ENCODE results near the gene DGLUCY. TPM values are rescaled to one million over a fixed set of nuclear protein-coding genes. Genes with fewer than 3 reads are reported as not detected.
A peak's percentile ranks its signal among the peaks of the same experiment; 100 is the strongest.
"Not testable (repeated sequence)": the region's sequence is repeated elsewhere in the genome, so short reads cannot be mapped to it uniquely, and the experiment has no call there.

The DGLUCY gene
- polyA plus RNA-seq, 1 experiment, result 22.1 TPM

DNA sequence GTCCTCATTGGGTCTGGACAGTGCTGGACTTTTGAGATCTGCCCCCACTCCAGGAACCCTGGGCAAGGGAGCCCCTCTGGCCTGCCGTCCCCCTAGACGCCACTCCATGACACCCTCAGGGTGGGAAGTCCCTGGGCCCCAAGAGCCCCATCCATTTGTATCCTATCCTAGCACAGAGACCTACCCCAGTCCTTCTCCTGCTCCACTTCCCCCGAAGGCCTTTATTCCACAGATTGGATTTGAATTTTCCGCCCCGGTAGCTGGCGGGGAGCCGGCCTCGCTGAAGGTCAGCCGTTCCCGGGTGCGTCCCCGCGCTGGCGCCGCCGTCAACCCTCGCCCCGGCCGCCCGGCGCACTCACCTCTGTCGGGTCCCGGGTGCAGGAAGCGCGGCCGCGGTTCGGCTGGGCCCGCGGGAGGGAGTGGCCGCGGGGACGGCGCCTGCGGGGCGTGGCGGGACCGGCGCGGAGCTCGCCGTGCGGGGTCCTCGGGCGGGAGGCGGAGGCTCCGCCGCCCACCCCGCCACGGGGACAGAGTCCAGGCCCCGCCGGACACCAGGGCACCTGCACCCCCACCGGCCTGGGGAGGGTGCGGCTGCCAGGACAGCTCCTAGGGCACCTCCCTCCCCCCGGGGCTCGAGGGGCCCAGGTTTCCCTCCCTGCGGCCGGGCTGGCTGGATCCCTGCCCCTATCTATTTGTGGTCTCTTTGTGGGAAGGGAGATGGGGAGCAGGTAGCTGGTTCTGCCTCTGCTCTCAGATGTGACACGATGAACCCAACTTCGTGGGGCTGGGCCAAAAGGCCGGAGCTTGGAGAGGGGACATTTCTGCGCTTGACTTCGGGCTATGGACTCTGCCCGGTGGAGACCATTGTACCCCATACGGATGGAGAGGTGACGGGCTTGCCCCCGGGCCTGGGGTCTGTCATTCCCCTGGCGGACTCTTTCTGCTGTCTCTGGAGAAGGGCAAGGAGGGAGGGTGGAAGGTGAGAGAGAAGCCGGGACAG lies 150.6 kb downstream of the DGLUCY start:
- ChIA-PET POLR2A (no interaction called here), CTCF (interaction anchor here (1.0 to 1.3 kb wide), 3 partner anchors 22 to 87 kb away, joined by 3 read pairs; no protein-coding TSS in a partner anchor)
- Histone ChIP-seq H3K27ac (ENCODE audit: low read depth, low read length) (no peak overlapping the region), H3K27me3 (ENCODE audit: control insufficient read depth, insufficient read depth, low read length) (peaks cover 18% of the 10 kb centered on the region), H3K4me3 (ENCODE audit: low read depth, low read length) (peak overlapping the region; percentile 29), H3K9me3 (ENCODE audit: control insufficient read depth, insufficient read depth, low read length) (no peaks in the 10 kb centered on the region)
- DNase-seq (ENCODE audit: low read depth, low spot score), result no peak
- TF ChIP-seq, protein P1, sequence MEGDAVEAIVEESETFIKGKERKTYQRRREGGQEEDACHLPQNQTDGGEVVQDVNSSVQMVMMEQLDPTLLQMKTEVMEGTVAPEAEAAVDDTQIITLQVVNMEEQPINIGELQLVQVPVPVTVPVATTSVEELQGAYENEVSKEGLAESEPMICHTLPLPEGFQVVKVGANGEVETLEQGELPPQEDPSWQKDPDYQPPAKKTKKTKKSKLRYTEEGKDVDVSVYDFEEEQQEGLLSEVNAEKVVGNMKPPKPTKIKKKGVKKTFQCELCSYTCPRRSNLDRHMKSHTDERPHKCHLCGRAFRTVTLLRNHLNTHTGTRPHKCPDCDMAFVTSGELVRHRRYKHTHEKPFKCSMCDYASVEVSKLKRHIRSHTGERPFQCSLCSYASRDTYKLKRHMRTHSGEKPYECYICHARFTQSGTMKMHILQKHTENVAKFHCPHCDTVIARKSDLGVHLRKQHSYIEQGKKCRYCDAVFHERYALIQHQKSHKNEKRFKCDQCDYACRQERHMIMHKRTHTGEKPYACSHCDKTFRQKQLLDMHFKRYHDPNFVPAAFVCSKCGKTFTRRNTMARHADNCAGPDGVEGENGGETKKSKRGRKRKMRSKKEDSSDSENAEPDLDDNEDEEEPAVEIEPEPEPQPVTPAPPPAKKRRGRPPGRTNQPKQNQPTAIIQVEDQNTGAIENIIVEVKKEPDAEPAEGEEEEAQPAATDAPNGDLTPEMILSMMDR (IDR thresholded peaks at IDR 0.05; ENCODE audit: low read depth, low read length), result no peak

DNA sequence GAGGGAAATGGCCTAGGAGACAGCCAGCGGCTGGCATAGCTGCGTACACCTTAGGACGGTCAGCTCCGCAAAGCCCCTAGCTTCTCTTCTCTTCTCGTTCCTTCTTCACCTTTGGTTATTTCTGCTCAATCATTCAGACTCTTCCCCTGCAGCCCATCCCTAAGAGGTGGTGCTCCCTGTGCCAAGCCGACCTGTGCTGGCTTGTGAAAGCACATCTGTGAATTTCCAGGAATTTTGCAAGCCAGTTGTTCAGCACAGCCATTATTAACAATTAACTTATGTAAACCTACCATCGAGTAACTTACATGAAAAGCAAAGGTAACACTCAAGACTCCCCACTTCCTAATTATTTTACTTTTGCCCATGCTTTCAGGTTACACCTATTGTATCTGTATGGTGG lies 151.5 kb downstream of the DGLUCY start:
- peaks cover 18% of the 10 kb centered on the region for H3K27me3 ChIP-seq (ENCODE audit: control insufficient read depth, insufficient read depth, low read length)
- ChIA-PET POLR2A (no interaction called here), CTCF (interaction anchor here (1.0 kb wide), 1 partner anchor 21 kb away, joined by 3 read pairs; no protein-coding TSS in a partner anchor)
- TF ChIP-seq, protein P1 (IDR thresholded peaks at IDR 0.05; ENCODE audit: low read depth, low read length), result no peak
- no peak overlapping the region for H3K27ac ChIP-seq (ENCODE audit: low read depth, low read length)
- no peaks in the 10 kb centered on the region for H3K9me3 ChIP-seq (ENCODE audit: control insufficient read depth, insufficient read depth, low read length)
- DNase-seq (ENCODE audit: low read depth, low spot score), result no peak
- H3K4me3 ChIP-seq (ENCODE audit: low read depth, low read length), result no peak overlapping the region

DNA sequence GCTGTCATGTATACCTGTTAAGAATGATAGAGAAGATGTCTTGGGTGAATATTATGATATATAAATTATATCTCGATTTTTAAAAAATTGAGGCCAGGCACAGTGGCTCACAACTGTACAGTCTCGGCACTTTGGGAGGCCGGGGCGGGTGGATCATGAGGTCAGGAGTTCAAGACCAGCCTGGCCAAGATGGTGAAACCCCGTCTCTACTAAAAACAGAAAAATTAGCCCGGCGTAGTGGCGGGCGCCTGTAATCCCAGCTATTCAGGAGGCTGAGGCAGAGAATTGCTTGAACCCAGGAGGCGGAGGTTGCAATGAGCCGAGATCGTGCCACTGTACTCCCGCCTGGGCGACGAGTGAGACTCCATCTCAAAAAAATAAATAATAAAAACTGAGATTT lies 152.4 kb downstream of the DGLUCY start:
- DNase-seq (ENCODE audit: low read depth, low spot score); H3K27ac ChIP-seq (ENCODE audit: low read depth, low read length); H3K9me3 ChIP-seq (ENCODE audit: control insufficient read depth, insufficient read depth, low read length); POLR2A ChIA-PET; H3K4me3 ChIP-seq (ENCODE audit: low read depth, low read length): not testable (repeated sequence)
- CTCF ChIA-PET, result interaction anchor here (0.6 kb wide), 1 partner anchor 93 kb away, joined by 3 read pairs; no protein-coding TSS in a partner anchor
- H3K27me3 ChIP-seq (ENCODE audit: control insufficient read depth, insufficient read depth, low read length), result peaks cover 18% of the 10 kb centered on the region

DNA sequence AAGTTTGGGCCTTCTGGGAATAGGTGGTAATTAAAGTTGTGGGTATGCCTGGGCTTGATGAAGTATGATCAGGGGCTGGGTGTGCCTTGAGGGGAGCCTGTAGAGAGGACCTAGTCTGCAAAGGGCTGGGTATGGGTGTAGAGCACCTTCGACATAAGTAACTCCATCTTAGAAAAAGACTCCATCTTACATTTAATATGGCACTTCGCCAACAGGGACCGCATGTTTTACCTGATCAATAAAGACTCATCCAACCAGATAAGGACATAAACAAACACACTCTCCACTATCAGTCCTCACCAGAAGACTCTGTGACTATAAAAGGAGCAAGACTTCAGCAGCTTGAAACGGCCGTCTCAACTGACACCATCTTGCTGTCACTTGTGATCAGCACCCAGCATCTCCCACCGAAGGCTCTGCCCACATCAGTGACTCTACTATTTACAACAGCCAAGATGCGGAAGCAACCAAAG lies 154.1 kb downstream of the DGLUCY start:
- CTCF ChIA-PET, result no interaction called here

More for the DNA sequence above, 154.1 kb downstream of the DGLUCY start:
- no peaks in the 10 kb centered on the region; the same call in 1 of the 2 replicates for H3K9me3 ChIP-seq (ENCODE audit: control insufficient read depth, insufficient read depth, low read length)
- no peak overlapping the region for H3K4me3 ChIP-seq (ENCODE audit: low read depth, low read length)
- H3K27me3 ChIP-seq (ENCODE audit: control insufficient read depth, insufficient read depth, low read length), result peaks cover 23% of the 10 kb centered on the region
- no peak overlapping the region for H3K27ac ChIP-seq (ENCODE audit: low read depth, low read length)
- DNase-seq (ENCODE audit: low read depth, low spot score), result no peak
- TF ChIP-seq, protein P1 (IDR thresholded peaks at IDR 0.05; ENCODE audit: low read depth, low read length), result no peak
- POLR2A ChIA-PET, result no interaction called here
